Ascending aorta (tissue), 2 donors: Measurements from ENCODE around the gene MGMT. TPM values are rescaled to one million over a fixed set of nuclear protein-coding genes. Genes with fewer than 3 reads are reported as not detected.

ENCODE experiments used
- DNase-seq, 2 donors: peaks; one replicate each; pipeline ENCODE4 v3.0.0-alpha.2; 2019; ENCODE audit warnings: low spot score in 2 of 2
- H3K27ac ChIP-seq, 2 donors: fragments of 200-600 bp; sonication (generic); one replicate each; pipeline ENCODE4 v1.5.1; 2016 to 2017; ENCODE audit warnings: mild to moderate bottlenecking in 1 of 2
- H3K27me3 ChIP-seq: fragments of 200-600 bp; sonication (generic); one replicate; pipeline ENCODE4 v1.5.1; 2017
- H3K36me3 ChIP-seq, 2 donors: fragments of 200-600 bp; sonication (generic); one replicate each; pipeline ENCODE4 v1.5.1; 2016
- H3K4me1 ChIP-seq, 2 donors: fragments of 200-600 bp; sonication (generic); one replicate each; pipeline ENCODE4 v1.5.1; 2016 to 2017; ENCODE audit warnings: mild to moderate bottlenecking in 1 of 2
- H3K4me3 ChIP-seq, 2 donors: fragments of 200-600 bp; sonication (generic); one replicate each; pipeline ENCODE4 v1.5.1; 2016 to 2017; ENCODE audit warnings: mild to moderate bottlenecking in 1 of 2
- H3K9me3 ChIP-seq, 2 donors: fragments of 200-600 bp; sonication (generic); one replicate each; pipeline ENCODE4 v1.5.1; 2016
- CTCF ChIP-seq, 3 experiments: fragments of 200-600 bp in 2 of 3; fragments of 450-650 bp in 1 of 3; sonication (generic) in 2 of 3; IDR thresholded peaks; one replicate each; pipeline ENCODE4 v1.5.1; 2016 to 2019; ENCODE audit warnings: antibody characterized with exemption in 3 of 3, mild to moderate bottlenecking in 1 of 3, moderate library complexity in 1 of 3
- intact Hi-C: fragments of 100-400 bp; cut with DNase I; formaldehyde crosslinking; loops from one replicate; pipeline ENCODE4 v1.15.1; 2023
- total RNA-seq: library from RNA; depleted of rRNA; stranded (reverse); fragments of >200 nt; gene quantifications from one replicate; pipeline ENCODE4 v1.1.0, GENCODE V29; 2016

Gene MGMT
- total RNA-seq, 1 donor from 2014 or later, result 7.0 TPM

GRCh38 chr10:129505500-129506075, 38.5 kb downstream of the MGMT start:
- H3K4me3 ChIP-seq, result no peak overlapping the region
- H3K4me1 ChIP-seq, result no peaks in the 10 kb centered on the region
- H3K27me3 ChIP-seq, result no peaks in the 10 kb centered on the region
- intact Hi-C loops, result no loop called here
- no peaks in the 10 kb centered on the region for H3K36me3 ChIP-seq
- H3K27ac ChIP-seq, result no peak overlapping the region
- no peak for DNase-seq
- no peak for TF ChIP-seq CTCF (IDR thresholded peaks at IDR 0.05)
- H3K9me3 ChIP-seq, result no peaks in the 10 kb centered on the region

GRCh38 chr10:129506101-129506797, 39.2 kb downstream of the MGMT start:
- no peak overlapping the region for H3K27ac ChIP-seq
- no peaks in the 10 kb centered on the region for H3K36me3 ChIP-seq
- no peaks in the 10 kb centered on the region for H3K4me1 ChIP-seq
- TF ChIP-seq CTCF (IDR thresholded peaks at IDR 0.05), result no peak
- H3K27me3 ChIP-seq, result no peaks in the 10 kb centered on the region
- no peak for DNase-seq
- no peak overlapping the region for H3K4me3 ChIP-seq
- no peaks in the 10 kb centered on the region for H3K9me3 ChIP-seq
- intact Hi-C loops, result no loop called here

- no peak for TF ChIP-seq CTCF (IDR thresholded peaks at IDR 0.05)
- intact Hi-C loops, result no loop called here
- H3K4me1 ChIP-seq, result no peaks in the 10 kb centered on the region
- H3K4me3 ChIP-seq, result no peak overlapping the region
- DNase-seq, result no peak
- H3K36me3 ChIP-seq, result no peaks in the 10 kb centered on the region
- no peak overlapping the region for H3K27ac ChIP-seq
- H3K9me3 ChIP-seq, result no peaks in the 10 kb centered on the region
- no peaks in the 10 kb centered on the region for H3K27me3 ChIP-seq
These were observed 40.3 kb downstream of the MGMT start for GRCh38 chr10:129507216-129507889.

GRCh38 chr10:129509155-129509554, 42.1 kb downstream of the MGMT start:
- no peak for DNase-seq
- TF ChIP-seq CTCF (IDR thresholded peaks at IDR 0.05), result no peak
- Histone ChIP-seq H3K4me3 (no peak overlapping the region), H3K27me3 (no peaks in the 10 kb centered on the region), H3K9me3 (no peaks in the 10 kb centered on the region), H3K36me3 (no peaks in the 10 kb centered on the region), H3K4me1 (no peaks in the 10 kb centered on the region), H3K27ac (no peak overlapping the region)
- intact Hi-C loops, result no loop called here

- H3K4me3 ChIP-seq, result no peak overlapping the region
- no peaks in the 10 kb centered on the region for H3K4me1 ChIP-seq
- no peaks in the 10 kb centered on the region for H3K9me3 ChIP-seq
- DNase-seq, result no peak
- no peaks in the 10 kb centered on the region for H3K27me3 ChIP-seq
- H3K36me3 ChIP-seq, result no peaks in the 10 kb centered on the region
- no peak overlapping the region for H3K27ac ChIP-seq
- intact Hi-C loops, result no loop called here
- TF ChIP-seq CTCF (IDR thresholded peaks at IDR 0.05), result no peak
These were observed 42.8 kb downstream of the MGMT start for GRCh38 chr10:129509835-129510234.
